Thyroid gland (tissue), 4 donors: ENCODE results near the gene ANKLE2. TPM values are rescaled to one million over a fixed set of nuclear protein-coding genes. Genes with fewer than 3 reads are reported as not detected.

Experiments
- DNase-seq, 2 donors: peaks; one replicate each; pipeline ENCODE4 v3.0.0-alpha.2; 2019
- H3K27ac ChIP-seq, 3 donors: fragments of 200-600 bp; sonication (generic); 1 replicate in 2 of 3; 2 replicates in 1 of 3; pipeline ENCODE4 v1.5.1; 2016 to 2019; ENCODE audit warnings: mild to moderate bottlenecking in 1 of 3, moderate library complexity in 1 of 3
- H3K27me3 ChIP-seq: fragments of 200-600 bp; sonication (generic); one replicate; pipeline ENCODE4 v1.5.1; 2019
- H3K36me3 ChIP-seq, 2 donors: fragments of 200-600 bp; sonication (generic); one replicate each; pipeline ENCODE4 v1.5.1; 2016 to 2019
- H3K4me1 ChIP-seq, 2 donors: fragments of 200-600 bp; sonication (generic); one replicate each; pipeline ENCODE4 v1.5.1; 2017 to 2019
- H3K4me3 ChIP-seq, 3 donors: fragments of 200-600 bp; sonication (generic); replicated peaks in 1 of 3; 1 replicate in 2 of 3; 2 replicates in 1 of 3; pipeline ENCODE4 v1.5.1; 2016; ENCODE audit warnings: mild to moderate bottlenecking in 1 of 3
- H3K9me3 ChIP-seq: fragments of 200-600 bp; sonication (generic); one replicate; pipeline ENCODE4 v1.5.1; 2017
- POLR2A ChIP-seq, 2 donors: fragments of 450-650 bp; IDR thresholded peaks; one replicate each; pipeline ENCODE4 v1.6.1; 2017; ENCODE audit warnings: antibody characterized with exemption in 2 of 2, mild to moderate bottlenecking in 2 of 2, moderate library complexity in 1 of 2
- WGBS, 2 donors: methylation state at CpG; one replicate each; pipeline ENCODE4 v1.1.5; 2017; 5-methylcytosine and 5-hydroxymethylcytosine counted together
- intact Hi-C: fragments of 100-400 bp; cut with DNase I; formaldehyde crosslinking; loops from one replicate; pipeline ENCODE4 v1.15.1; 2023
- small RNA-seq: library from RNA; depleted of rRNA; stranded (forward); fragments of <200 nt; gene quantifications from one replicate; pipeline ENCODE3, GENCODE V24; 2016
- total RNA-seq, 4 donors: library from RNA; depleted of rRNA; stranded (reverse); fragments of >200 nt; gene quantifications; one replicate each; pipeline ENCODE4 v1.2.3, GENCODE V29; 2016
- TF ChIP-seq, protein P1 (sequence below), 6 experiments: fragments of 200-600 bp in 3 of 6; fragments of 450-650 bp in 3 of 6; sonication (generic) in 3 of 6; IDR thresholded peaks; one replicate each; pipeline ENCODE4 v1.5.1; 2016 to 2019; ENCODE audit warnings: antibody characterized with exemption in 6 of 6, mild to moderate bottlenecking in 2 of 6, inconsistent platforms in 1 of 6, moderate library complexity in 1 of 6

ANKLE2 gene
- total RNA-seq, 4 donors from 2014 or later: 50.7 to 70.7 (median 55.3) TPM

DNA sequence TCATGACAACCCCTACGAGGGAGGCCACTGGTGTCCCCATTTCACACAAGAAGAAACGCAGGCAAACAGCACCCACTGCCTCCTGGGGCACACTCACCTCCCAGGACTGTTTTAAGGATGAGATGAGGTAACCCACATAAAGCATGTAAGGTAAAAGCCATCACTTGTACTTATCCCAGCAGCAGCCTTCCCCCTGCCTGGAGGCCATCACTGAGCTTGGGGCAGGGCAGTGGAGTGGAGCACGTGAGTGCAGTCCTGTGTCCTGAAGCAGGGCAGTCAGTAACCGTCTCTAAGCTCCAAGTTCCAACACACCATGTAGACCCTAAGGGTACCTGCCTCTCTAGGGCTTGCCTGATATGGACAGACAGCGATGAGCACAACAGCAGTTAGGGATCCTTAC lies 76.2 kb downstream of the ANKLE2 start:
- no peaks in the 10 kb centered on the region for H3K9me3 ChIP-seq
- H3K36me3 ChIP-seq: no peaks in the 10 kb centered on the region
- intact Hi-C loops: loop anchor here (5.0 kb wide), 1 partner anchor 198 kb away; no protein-coding TSS in a partner anchor

DNA sequence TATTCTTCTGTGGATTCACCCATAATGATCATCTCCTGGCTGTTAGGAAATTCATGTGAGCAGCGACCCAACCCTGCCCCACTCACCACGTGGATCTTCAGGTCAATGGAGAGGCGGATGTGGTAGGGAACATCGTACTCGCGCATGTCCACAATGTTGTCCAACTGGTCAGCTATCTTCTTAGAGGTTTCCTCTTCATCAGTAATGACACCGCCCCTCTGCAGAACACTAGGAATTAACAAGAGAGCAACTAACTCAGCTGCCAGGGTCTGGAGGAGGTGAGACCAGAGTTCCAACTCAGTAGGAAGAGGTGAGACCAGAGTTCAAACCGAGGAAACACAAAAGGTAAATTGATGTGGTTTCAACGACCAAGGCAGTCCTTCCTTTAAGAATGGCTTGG lies 84.1 kb downstream of the ANKLE2 start:
- Histone ChIP-seq H3K4me1 (no peaks in the 10 kb centered on the region), H3K36me3 (peaks cover 10 to 22% of the 10 kb centered on the region in 2 donors), H3K27me3 (no peaks in the 10 kb centered on the region), H3K27ac (no peak overlapping the region), H3K9me3 (no peaks in the 10 kb centered on the region), H3K4me3 (no peak overlapping the region)
- no peak for TF ChIP-seq POLR2A (IDR thresholded peaks at IDR 0.05)
- TF ChIP-seq, protein P1, sequence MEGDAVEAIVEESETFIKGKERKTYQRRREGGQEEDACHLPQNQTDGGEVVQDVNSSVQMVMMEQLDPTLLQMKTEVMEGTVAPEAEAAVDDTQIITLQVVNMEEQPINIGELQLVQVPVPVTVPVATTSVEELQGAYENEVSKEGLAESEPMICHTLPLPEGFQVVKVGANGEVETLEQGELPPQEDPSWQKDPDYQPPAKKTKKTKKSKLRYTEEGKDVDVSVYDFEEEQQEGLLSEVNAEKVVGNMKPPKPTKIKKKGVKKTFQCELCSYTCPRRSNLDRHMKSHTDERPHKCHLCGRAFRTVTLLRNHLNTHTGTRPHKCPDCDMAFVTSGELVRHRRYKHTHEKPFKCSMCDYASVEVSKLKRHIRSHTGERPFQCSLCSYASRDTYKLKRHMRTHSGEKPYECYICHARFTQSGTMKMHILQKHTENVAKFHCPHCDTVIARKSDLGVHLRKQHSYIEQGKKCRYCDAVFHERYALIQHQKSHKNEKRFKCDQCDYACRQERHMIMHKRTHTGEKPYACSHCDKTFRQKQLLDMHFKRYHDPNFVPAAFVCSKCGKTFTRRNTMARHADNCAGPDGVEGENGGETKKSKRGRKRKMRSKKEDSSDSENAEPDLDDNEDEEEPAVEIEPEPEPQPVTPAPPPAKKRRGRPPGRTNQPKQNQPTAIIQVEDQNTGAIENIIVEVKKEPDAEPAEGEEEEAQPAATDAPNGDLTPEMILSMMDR (IDR thresholded peaks at IDR 0.05): no peak
- no peak for DNase-seq
- WGBS, 2 donors: 89 to 91% methylated on average over 9 of the region's 9 CpGs
- intact Hi-C loops: no loop called here

More for the DNA sequence above, 76.2 kb downstream of the ANKLE2 start:
- no peak overlapping the region for H3K4me3 ChIP-seq
- H3K4me1 ChIP-seq: peaks cover 6% of the 10 kb centered on the region in 2 donors
- DNase-seq: no peak
- no peak overlapping the region for H3K27ac ChIP-seq
- TF ChIP-seq POLR2A (IDR thresholded peaks at IDR 0.05): no peak
- TF ChIP-seq, protein P1 (IDR thresholded peaks at IDR 0.05): no peak
- no peaks in the 10 kb centered on the region for H3K27me3 ChIP-seq
- WGBS, 2 donors: 67 to 78% methylated on average over 5 of the region's 5 CpGs

DNA sequence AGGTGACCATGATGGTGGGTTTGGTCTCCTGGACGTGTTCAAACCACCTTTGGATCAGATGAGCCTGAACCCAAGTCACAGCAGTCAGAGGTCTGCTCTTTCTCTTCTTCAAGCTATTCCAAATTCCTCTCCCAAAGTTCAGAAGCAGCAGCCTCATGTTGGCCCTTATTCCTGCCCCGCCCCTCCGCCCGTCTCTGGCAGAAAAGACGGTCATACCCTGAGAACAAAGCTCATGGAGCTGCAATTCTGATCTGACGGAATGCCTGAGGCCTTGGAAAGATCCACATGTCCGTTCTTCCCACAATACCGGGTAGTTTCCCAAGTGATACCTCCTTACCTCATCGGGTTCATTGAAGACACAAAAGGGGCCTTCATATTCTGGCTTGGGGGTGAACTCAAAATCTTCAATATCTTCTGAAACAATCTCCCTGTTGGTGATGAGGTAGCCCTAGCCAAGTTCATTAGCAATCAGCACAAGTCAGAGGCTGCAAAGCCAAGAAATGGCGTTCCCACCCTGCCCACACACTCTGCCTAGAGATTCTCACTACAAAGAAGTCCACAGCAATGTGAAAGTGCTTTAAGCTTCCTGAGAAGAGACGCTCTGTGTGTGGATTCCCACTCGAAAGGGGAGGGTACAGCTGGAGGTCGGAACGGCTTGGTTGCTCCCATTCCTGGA lies 85.7 kb downstream of the ANKLE2 start:
- Histone ChIP-seq H3K4me3 (no peak overlapping the region), H3K27me3 (no peaks in the 10 kb centered on the region), H3K36me3 (peaks cover 11 to 26% of the 10 kb centered on the region in 2 donors), H3K9me3 (no peaks in the 10 kb centered on the region), H3K4me1 (no peaks in the 10 kb centered on the region), H3K27ac (no peak overlapping the region)
- 93 to 95% methylated on average over 14 of the region's 14 CpGs for WGBS, 2 donors
- no peak for DNase-seq
- intact Hi-C loops: no loop called here
- TF ChIP-seq, protein P1 (IDR thresholded peaks at IDR 0.05): no peak
- no peak for TF ChIP-seq POLR2A (IDR thresholded peaks at IDR 0.05)

Small RNA genes within 50 kb of the gene (small RNA-seq; reads per million reads assigned to genes)
- not detected for gene RNA5SP379

Other genes with a start within 250 kb of the ANKLE2 start
- 1 to 10 TPM in 2 of 4 donors, under 1 TPM in 1, not detected in 1; 0.89 to 3.2 (median 3.2) TPM for gene LRCOL1, start 151.2 kb downstream of the ANKLE2 start, total RNA-seq
- gene P2RX2, start 143.1 kb downstream of the ANKLE2 start, total RNA-seq: under 1 TPM in 1 of 4 donors, not detected in 3; 0.45 TPM
- 10 to 100 TPM; 19.2 to 28.1 (median 23.9) TPM for gene POLE, start 74.5 kb downstream of the ANKLE2 start, total RNA-seq
- gene PXMP2, start 74.2 kb downstream of the ANKLE2 start, total RNA-seq: 10 to 100 TPM; 25.7 to 57.6 (median 38.4) TPM
- 10 to 100 TPM; 21.6 to 45.8 (median 26.0) TPM for gene PGAM5, start 51.0 kb downstream of the ANKLE2 start, total RNA-seq
- gene GOLGA3, start 67.0 kb upstream of the ANKLE2 start, total RNA-seq: 100 to 1,000 TPM in 2 of 4 donors, 10 to 100 TPM in 2; 73.8 to 106 (median 88.8) TPM
- gene CHFR, start 125.8 kb upstream of the ANKLE2 start, total RNA-seq: 10 to 100 TPM; 21.8 to 40.6 (median 27.7) TPM
- 10 to 100 TPM; 22.6 to 26.1 (median 24.1) TPM for gene ZNF605, start 194.5 kb upstream of the ANKLE2 start, total RNA-seq
- 10 to 100 TPM; 10.3 to 25.4 (median 16.4) TPM for gene ZNF26, start 224.5 kb upstream of the ANKLE2 start, total RNA-seq